Activated naive CD4-positive, alpha-beta T cell treated with Interleukin-2 at 50 U/mL for 16 hours (primary cell): ENCODE measurements around the gene IGFN1.
"Not testable (repeated sequence)": the region's sequence is repeated elsewhere in the genome, so short reads cannot be mapped to it uniquely, and the experiment has no call there.

ENCODE experiments used
- DNase-seq: peaks from one replicate; pipeline ENCODE4 v3.0.0-alpha.2; 2020

IGFN1 gene

DNA sequence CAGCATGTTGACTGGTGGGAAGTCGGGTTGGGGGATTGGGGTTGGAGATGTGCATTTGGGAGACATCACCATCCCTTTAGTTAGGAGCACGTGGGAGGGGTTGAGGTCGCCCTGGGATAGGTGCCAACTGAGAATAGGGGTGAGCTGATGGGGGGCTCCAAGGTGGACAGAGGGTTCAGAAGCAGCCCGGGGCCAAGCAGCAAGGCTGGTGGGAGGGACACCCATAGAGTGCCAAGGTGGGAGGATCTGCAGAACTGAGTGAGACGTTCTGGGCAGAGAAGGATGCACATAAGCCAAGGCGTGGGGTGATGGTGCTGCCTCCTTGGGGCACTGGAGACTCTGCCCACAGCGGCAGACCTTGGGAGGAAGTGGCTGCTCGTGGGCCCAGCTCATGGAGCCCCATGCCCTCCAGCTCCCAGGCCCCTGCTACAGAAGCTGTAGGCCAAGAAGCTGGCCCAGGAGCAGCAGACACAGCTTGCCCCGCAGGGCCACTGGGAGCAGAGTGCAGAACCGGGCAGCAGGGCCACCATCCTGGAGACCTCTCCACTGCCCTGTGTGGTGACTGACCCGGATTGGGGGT lies 61.3 kb downstream of the IGFN1 start:
- no peak for DNase-seq

- no peak for DNase-seq
These were observed 62.3 kb downstream of the IGFN1 start for GRCh38 chr1:201252944-201253371.

- DNase-seq = no peak
These were observed 62.8 kb downstream of the IGFN1 start for GRCh38 chr1:201253411-201253810.

DNA sequence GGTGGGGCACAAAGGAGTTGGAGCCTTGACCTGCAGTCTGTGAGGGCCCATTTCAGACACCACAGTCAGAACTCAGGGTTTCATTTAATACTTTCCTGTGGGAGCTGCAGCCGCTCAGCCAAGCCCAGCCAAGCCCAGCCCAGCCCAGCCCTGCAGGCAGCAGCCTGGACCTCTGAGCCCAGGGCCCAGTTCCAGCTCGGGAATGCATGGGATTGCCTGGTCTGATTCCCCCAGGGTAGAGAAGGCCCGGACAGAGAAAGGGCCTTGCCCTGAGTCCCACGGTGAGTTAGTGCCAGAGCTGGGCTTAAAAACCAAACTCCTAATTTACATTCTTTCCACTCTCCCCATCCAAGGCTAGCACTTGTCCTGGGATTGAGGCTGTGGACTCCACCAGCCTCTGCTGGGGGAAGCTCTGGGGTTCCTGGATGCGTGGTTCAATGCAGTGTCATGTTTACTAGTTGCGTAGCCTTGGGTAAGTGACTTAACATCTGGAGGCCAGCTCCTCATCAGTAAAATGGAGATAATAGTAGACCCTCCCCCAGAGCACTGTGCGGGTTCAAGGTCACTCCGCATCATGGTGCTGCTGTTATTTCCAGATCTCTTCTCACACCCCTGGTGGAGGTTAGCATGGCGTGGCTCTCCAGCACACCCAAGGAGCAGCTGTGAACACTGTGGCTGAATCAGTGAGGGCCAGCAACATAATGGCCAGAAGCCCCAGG lies 63.4 kb downstream of the IGFN1 start:
- DNase-seq = no peak

GRCh38 chr1:201254625-201255478 lies 64.2 kb downstream of the IGFN1 start:
- peak; percentile 66 for DNase-seq

GRCh38 chr1:201255479-201256362 lies 65.1 kb downstream of the IGFN1 start:
- no peak for DNase-seq

GRCh38 chr1:201258132-201258531 lies 67.5 kb downstream of the IGFN1 start:
- DNase-seq = not testable (repeated sequence)

DNA sequence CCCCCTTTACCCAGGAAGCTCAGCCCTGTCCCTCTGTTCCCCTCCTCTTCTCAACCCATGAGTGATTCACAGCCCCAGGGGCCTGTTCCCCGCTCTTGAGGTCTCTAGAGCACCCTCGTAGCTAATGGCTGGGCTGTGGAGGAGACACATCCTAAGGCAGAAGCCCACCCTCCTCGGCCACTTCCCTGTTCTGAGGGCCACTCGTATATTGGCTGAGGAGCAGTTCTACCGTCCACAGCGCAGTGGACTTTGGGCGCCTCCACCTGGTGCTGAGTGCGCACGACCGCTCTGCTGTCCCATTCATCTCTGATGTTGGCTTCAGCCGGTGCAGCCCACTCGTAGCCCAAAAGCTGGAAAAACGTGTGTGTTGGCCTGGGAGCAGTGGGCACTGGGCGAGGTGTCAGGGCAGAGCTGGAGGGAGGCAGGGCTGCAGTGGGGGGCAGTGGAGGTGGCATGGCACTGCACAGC lies 68.2 kb downstream of the IGFN1 start:
- DNase-seq = no peak

DNA sequence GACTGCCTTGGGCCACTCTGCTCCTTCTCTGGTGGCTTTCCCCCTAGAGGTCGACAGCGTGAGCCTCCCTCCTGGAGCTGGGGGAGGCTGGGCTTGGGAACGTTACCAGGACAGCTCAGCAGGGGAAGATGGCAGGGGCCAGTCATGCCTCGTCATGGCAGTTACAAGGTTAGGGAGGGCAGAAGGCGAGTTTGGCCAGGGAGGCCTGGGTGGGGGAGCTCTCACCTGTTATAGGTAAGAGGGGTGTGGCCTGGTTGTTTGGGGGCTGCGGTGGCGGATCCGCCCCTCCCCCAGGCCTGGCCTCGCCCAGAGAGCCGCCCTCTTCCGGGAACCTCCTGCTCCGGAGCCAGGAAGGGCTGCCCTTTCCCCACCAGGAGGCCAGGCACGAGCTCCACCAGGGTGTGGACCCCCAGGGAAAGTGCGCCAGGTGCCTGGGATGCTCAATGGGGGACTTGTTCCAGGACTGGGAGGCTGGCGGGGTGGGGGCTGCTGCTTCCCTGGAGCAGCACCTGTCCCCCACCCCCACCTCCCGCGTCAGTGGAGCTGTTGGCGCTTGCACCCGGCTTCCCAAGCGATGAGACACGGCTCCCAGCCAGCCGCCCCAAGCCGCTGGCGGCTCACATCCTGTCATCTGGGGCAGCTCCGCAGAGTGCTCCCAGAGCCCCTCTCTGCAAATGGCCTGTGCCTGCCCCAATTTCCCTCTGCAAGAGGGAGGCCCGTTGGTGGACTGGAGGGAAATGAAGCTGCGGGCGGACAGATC lies 69.0 kb downstream of the IGFN1 start:
- DNase-seq = no peak

GRCh38 chr1:201260236-201260590 lies 69.6 kb downstream of the IGFN1 start:
- no peak for DNase-seq

DNA sequence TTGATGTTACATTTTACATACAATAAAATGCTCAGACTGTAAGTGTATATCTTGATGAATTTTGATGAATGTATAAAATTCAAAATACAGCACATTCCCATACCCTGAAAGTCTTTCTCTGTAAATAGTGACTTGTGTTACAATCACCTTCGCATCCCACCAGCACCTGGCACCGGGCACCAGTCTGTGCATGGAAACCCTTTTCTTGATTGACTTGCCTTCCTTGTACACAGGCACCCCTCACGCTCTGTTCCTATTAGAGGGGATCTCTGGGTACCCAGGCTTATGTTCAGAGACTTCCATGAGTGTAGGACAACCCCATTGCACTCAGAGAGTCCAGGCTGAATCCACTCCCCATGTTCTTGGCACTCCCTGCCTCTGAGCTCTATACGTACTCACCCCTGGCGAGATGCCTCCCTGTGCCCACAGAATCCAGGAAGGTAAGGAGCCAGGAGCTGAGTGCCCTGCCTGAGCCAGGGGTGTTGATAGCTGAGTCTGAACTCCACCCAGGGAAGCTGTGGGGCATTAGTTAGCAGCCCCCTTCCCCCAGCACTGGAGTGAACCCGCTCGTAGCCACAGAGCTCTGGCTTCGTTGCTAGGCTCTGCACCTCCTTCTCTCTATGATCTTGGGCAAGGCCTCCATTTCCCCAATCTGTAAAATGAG lies 70.2 kb downstream of the IGFN1 start:
- DNase-seq = no peak

DNA sequence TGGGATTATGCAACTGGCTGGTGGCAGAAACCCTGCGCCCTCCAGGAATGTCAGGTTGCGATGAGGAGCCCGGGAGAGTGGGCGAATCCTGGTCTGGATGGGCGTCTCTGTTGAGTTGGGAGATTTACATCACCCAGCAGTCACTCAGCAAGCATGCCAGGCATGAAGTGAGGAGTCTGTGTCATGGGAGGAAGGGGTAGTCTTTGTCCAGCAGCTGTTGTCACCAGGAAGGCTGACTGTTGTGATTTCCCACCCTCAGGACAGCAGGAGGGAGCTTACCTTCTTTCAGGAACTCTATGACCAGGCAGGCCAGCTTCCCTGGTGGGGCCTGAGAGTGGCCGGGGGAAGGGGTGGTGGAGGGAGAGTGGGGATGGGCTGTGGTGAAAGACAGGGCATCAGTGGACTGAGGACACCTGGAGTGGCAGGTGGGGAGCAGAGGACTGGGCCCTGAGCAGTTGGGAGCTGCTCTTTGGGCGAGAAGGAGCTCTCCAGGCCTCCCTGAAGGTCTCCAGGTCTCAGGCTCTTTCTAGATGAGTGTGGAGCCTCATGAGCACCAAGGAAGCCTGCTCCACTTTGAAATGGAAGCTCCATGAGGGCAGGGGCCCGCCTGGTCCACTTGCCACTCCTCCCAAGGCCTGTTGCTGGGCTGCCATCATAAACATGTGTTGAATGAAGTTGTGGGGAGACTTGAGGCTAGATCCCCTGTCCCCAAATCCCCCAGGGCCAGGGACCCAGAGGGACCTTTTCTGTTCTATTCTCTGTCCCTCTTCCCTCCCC lies 71.3 kb downstream of the IGFN1 start:
- DNase-seq = no peak

GRCh38 chr1:201262963-201263608 lies 72.5 kb downstream of the IGFN1 start:
- DNase-seq = no peak

- DNase-seq = no peak
These were observed 73.4 kb downstream of the IGFN1 start for GRCh38 chr1:201264072-201264471.

DNA sequence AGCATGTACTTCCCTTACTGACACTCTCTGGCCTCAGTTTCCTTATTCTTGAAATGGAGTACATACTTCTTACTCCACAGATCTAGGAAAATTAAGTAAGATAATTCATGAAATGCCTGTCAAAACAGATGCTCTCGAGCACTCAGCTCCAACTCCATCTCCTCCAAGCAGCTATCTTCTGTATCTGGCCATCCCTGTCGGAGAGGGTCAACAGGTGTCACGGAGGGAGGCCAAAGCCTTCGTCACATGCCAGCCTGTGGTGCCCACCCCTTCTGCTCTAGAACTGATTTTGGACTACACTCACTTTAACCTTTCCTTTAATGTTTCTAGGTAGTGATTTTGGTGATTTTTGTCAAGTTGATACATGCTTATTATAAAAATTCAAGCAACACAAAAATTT lies 73.9 kb downstream of the IGFN1 start:
- DNase-seq = no peak

GRCh38 chr1:201265756-201266155 lies 75.1 kb downstream of the IGFN1 start:
- no peak for DNase-seq

- DNase-seq = no peak
These were observed 75.7 kb downstream of the IGFN1 start for GRCh38 chr1:201266276-201266675.

DNA sequence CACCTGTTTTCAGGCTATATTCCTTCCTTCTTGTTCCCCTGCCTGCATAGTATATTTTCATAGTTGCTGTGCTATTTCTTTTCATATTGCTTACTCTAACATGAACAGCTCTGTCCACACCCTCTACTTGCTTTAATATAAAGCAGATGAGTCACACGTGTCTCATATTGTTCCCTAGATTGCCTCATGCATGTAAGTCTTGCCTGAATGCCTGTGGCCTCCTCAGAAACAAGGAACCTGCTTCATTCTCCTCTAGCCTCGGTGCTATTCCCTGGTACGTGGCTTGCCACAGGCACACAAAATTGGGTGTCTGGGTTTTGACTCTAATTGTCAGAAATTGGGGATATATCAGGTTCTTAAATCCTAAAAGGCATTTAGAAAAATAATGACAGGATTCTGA lies 76.2 kb downstream of the IGFN1 start:
- no peak for DNase-seq

- DNase-seq = no peak
These were observed 77.0 kb downstream of the IGFN1 start for GRCh38 chr1:201267481-201268229.
